TTC549 (cell line): Measurements from ENCODE around the gene SHISA9.

Experiments
- FAIRE-seq: peaks from 2 replicates; lab custom pipeline; 2012; peaks lifted over from hg19 to GRCh38; lab: Jason Lieb, UNC

Gene SHISA9

DNA sequence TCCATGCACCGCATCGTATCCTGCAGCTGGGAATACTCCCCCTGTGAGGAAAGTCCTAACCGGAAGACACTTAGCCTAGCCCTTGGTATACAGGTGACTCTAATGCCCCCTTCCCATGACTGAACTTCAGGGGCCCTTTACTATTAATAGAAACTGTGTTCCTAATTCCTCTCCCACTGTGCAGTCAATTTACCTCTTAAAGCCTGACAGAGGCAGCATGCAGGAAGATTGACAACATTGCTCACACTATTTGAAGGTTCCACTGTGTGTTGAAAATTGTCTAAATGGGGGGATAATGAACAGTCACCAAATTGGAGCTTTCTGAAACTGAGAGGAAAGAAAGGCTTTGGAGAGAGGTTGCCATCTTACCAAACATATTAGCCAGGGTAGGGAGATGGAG, 222.6 kb downstream of the SHISA9 start:
- FAIRE-seq: no peak

- no peak for FAIRE-seq
Measured at GRCh38 chr16:13127144-13127543, 225.7 kb downstream of the SHISA9 start.

- no peak for FAIRE-seq
Measured at GRCh38 chr16:13130586-13130985, 229.2 kb downstream of the SHISA9 start.

DNA sequence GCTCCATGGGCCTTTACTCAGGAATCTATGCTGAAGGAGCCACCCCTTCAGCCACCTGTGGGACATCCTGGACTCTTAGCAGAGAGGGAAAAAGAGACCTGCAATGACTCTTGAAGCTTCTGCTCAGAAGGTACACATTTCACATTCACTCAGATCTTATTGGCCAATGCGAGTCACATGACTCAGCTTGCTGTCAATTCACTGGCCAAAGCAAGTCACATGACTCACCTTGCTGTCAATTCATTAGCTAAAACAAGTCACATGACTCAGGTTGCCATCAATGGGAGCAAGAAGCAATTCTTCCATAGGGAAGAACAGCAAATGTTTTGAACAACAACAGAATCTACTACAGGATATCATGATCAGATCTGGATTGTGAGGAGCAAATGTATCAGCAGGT, 233.4 kb downstream of the SHISA9 start:
- FAIRE-seq: no peak

GRCh38 chr16:13136901-13137300, 235.5 kb downstream of the SHISA9 start:
- no peak for FAIRE-seq

DNA sequence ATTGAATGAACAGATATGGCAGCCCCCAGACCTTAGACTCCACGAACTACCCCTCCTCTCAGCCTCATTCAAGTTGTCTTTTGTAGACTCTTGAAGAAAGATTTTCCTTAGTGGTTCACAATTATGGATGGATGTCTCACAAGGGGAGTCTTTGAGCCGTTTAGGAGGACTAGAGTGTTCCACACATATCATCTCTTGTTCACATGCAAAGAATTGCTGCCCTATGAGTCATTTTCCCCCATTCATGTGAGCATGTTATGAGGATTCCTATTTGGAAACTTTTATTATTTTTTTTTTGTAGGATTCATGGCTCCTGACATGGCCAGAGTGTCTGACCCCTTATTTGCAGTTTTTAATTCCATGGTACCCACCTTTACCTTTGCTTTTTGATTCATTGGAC, 237.1 kb downstream of the SHISA9 start:
- FAIRE-seq: no peak

GRCh38 chr16:13139661-13140241, 238.4 kb downstream of the SHISA9 start:
- FAIRE-seq: no peak

DNA sequence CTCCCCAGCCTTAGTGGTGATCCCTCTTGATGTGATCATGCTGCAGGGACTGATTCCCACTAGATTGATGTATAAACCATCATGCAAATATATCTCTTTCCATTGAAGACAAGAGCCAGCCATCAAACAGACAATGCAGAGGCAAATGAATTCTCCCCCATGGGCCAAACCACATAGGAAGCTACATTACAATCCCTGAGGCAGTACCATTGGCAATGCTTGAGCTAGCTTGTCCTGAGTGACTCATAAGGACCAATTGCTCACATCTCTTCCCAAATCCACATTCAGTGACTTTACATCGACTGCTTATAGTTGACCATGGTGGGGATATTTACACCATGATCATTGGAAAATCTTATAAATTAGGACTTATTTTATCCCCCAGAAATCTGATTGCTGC, 242.2 kb downstream of the SHISA9 start:
- FAIRE-seq: no peak

DNA sequence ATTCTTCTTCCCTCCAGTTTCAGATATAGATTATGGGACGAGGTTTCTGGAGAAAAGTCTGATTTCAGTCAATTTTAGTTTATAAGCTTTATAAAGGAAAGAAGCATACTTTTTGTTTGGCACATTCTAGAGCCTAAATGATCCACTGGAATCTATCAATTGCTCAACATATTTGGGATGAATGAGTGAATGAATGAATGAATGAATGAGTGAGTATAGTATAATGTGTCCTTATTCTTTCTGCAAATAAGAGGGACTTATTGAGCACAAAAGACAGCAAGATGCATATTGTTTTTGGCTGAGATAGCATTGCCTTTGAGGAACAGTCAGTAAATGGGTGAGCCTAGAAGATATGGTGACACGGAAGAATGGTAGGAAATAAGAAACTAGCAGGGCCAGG, 245.4 kb downstream of the SHISA9 start:
- FAIRE-seq: no peak

- FAIRE-seq: no peak
Measured at GRCh38 chr16:13148294-13148693, 246.9 kb downstream of the SHISA9 start.

GRCh38 chr16:13148836-13149235, 247.4 kb downstream of the SHISA9 start:
- no peak for FAIRE-seq

DNA sequence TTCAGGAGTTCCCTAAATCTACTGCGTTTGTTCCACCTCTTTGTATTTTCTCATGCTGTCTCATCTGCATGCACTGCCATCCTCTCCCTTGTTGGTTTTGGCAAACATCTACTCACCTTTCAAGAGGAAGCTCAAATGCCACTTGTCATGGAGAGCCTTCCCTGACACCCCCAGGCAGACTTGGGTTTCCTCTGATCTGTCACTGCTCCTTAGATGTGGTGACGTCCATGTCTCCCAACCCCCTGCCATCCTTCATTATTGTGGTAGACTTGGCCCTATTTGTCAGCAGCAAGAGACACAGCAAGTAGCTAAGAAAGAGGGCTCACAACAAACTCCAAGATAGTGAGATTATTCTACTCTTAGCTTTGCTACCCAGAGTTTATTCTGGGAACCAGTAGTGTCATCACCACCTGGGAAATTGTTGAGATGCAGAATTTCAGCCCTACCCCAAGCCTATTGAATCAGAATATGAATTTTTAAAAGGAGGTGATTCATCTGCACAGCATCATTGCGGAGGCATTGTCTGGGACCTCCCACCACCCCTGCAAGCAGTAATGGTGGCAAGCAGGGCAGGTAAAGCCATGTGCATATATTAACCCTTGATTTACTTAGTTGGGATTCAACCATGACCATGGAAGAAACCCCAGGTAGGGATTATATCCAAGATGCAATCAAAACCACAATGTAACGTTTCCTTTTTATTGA, 248.9 kb downstream of the SHISA9 start:
- no peak for FAIRE-seq

GRCh38 chr16:13153696-13154095, 252.3 kb downstream of the SHISA9 start:
- no peak for FAIRE-seq

DNA sequence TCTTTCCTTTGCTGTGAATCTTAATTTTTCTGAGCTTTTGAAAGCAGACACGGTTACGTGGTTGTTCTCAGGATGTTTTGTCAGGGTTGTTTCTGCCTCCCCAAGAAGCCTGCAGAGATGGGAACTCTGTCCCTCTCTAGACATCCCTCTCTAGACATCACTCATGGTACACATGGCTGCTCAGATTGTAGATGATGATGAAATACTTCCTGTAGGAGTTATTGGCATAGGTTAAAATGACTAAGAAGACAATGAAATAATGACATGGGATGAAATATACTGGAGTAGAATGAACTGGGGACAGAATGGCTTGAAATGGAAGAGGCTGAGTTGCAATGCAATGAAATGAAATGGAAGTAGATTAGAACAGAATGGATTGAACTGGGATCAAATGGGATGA, 253.4 kb downstream of the SHISA9 start:
- FAIRE-seq: no peak

- no peak for FAIRE-seq
Measured at GRCh38 chr16:13155377-13155776, 254.0 kb downstream of the SHISA9 start.

DNA sequence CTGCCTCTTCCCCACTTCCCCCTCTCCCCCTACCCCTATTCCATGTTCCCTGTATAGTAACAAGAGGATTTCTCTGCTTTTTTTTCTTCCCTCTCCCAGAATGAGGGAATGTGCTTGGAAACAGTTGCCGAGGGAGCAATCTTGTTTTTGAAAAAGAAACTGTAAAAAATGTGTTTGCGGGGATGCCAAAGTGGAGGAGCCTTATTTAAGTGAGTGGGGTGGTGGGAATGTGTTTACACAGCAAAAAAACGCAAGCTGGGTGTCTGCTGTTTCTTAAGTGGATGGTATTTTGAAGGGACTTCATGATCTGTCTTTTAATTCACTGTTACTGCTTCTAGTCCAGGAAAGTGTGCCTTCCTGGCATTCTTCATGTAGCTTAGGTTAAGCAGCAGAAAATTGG, 254.4 kb downstream of the SHISA9 start:
- FAIRE-seq: no peak

- FAIRE-seq: no peak
Measured at GRCh38 chr16:13157082-13157481, 255.7 kb downstream of the SHISA9 start.

DNA sequence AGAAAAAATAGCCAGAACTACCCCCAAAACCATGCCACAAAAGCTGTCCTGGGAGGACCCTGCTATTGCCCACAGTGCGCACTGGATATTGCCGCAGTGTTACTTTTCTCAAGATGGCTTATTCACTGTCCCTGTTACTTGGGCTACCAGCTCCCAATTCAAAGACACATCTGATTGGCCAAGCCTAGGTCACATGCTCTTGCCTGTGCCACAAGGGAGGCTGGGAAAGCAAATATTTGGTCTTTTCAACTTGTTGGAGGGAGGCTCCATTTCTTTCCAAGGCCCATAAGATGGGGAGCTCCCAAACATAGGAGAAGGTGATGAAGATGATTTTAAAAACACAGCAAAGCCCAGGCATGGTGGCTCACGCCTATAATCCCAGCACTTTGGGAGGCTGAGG, 257.0 kb downstream of the SHISA9 start:
- no peak for FAIRE-seq

- no peak for FAIRE-seq
Measured at GRCh38 chr16:13165024-13165423, 263.6 kb downstream of the SHISA9 start.

DNA sequence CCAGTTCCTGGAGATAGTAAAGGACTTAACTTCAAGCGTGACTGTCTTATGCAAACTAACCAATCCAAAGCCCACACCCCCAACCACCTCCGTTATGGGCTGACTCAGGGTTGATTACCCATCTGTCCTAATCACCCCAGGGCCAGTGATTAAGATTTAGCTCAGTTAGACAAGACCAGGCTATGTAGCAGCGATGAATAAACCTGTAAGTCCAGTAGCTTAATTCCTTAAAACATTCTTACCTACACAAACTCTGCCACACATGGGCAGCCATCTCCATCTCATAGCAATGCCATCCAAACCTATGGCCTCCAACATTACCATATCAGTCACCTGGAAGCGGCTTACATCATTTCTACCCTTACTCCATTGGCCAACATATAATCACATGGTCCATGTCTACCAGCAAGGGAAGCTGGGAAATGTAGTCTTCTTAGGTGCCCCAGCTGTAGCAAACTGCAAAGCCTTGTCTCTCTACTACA, 266.7 kb downstream of the SHISA9 start:
- no peak for FAIRE-seq

DNA sequence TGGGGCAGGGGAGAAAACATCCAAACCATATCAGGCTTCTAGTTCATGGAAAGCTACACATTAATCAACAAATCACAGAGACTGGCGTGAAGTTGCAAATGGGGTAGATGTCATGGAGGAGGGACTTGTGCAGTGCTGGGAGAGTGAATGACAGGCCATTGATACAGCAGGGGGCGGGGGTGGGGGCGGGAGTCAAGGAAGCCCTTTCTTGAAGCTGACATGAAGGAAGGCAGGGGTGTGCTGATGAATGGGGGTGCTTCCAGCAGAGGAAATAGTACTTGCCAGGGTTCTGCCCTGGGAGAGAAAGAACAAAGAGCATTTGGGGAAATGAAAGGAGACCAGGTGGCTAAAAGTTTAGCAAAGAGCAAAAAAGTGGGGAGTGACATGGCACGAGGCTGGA, 269.9 kb downstream of the SHISA9 start:
- no peak for FAIRE-seq

GRCh38 chr16:13176711-13177110, 275.3 kb downstream of the SHISA9 start:
- no peak for FAIRE-seq

GRCh38 chr16:13178318-13178717, 276.9 kb downstream of the SHISA9 start:
- FAIRE-seq: no peak

GRCh38 chr16:13181432-13181831, 280.0 kb downstream of the SHISA9 start:
- no peak for FAIRE-seq
